T-helper 17 cell (primary cell): ENCODE results near the gene BBC3. TPM values are rescaled to one million over a fixed set of nuclear protein-coding genes. Genes with fewer than 3 reads are reported as not detected.
"Not testable (repeated sequence)": the region's sequence is repeated elsewhere in the genome, so short reads cannot be mapped to it uniquely, and the experiment has no call there.

Source experiments
- ATAC-seq: fragments of 150-1000 bp; cut with Tn5 transposase; 2 replicates; pipeline ENCODE4 v1.10.0; 2021; ENCODE audit warnings: mild to moderate bottlenecking, moderate library complexity
- DNase-seq, 3 donors: peaks; one replicate each; pipeline versions ENCODE4 v3.0.0 to v3.0.0-alpha.2; 2020 to 2021
- H3K9me3 ChIP-seq: one replicate; pipeline ENCODE4 v1.7.0; 2013; ENCODE audit warnings: low read length, mild to moderate bottlenecking; ENCODE audit not compliant: control insufficient read depth, poor library complexity, severe bottlenecking
- H3K27ac Mint-ChIP-seq: one replicate; pipeline ENCODE4 v1.8.0; 2022; ENCODE audit warnings: mild to moderate bottlenecking, moderate library complexity, mixed read lengths
- H3K27me3 Mint-ChIP-seq: one replicate; pipeline ENCODE4 v1.8.0; 2022; ENCODE audit warnings: mixed read lengths
- H3K36me3 Mint-ChIP-seq: one replicate; pipeline ENCODE4 v1.8.0; 2022; ENCODE audit warnings: low read depth, mixed read lengths
- H3K4me1 Mint-ChIP-seq: one replicate; pipeline ENCODE4 v1.8.0; 2022; ENCODE audit warnings: mild to moderate bottlenecking, mixed read lengths
- H3K4me3 Mint-ChIP-seq: one replicate; pipeline ENCODE4 v1.8.0; 2022; ENCODE audit warnings: mild to moderate bottlenecking, moderate library complexity, mixed read lengths
- total RNA-seq, 4 donors: library from RNA in 2 of 4; stranded (reverse) in 2 of 4; gene quantifications; one replicate each; pipeline ENCODE4 v1.2.3 and lab custom pipeline; 2022 to 2026

The BBC3 gene
- total RNA-seq, 2 donors from 2014 or later, result 32.4 to 40.2 TPM

DNA sequence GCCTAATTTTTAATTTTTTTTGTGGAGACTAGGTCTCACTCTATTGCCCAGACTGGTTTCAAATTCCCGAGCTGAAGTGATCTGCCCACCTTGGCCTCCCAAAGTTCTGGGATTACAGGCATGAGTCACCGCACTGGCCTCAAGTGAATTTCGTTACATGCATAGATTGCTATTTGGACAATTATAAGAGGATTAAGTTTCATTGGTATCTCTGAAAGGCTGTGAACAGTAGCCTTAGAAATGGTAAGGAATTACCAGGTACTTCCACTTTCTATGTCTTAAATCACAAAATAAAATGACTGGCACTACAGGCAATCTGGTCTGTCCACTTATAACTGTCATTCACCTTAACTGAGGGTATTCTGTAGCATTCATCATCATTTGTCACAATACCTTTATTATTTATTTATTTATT, 22.5 kb upstream of the BBC3 start:
- ATAC-seq (no peak), DNase-seq (no peak)
- Mint-ChIP-seq H3K4me1 (peaks cover 23% of the 10 kb centered on the region), H3K36me3 (peaks cover 2% of the 10 kb centered on the region), H3K27ac (no peak overlapping the region), H3K4me3 (no peak overlapping the region), H3K27me3 (no peaks in the 10 kb centered on the region)
- no peaks in the 10 kb centered on the region for H3K9me3 ChIP-seq

- H3K27me3 Mint-ChIP-seq, H3K9me3 ChIP-seq, H3K4me3 Mint-ChIP-seq, H3K27ac Mint-ChIP-seq, ATAC-seq, H3K36me3 Mint-ChIP-seq, DNase-seq: not testable (repeated sequence)
- peaks cover 22% of the 10 kb centered on the region for H3K4me1 Mint-ChIP-seq
Measured at GRCh38 chr19:47253016-47253415, 22.0 kb upstream of the BBC3 start.

GRCh38 chr19:47247308-47247990, 16.4 kb upstream of the BBC3 start:
- Mint-ChIP-seq H3K4me3 (peak overlapping the region; percentile 57), H3K27ac (no peak overlapping the region), H3K36me3 (no peaks in the 10 kb centered on the region), H3K4me1 (peaks cover 21% of the 10 kb centered on the region), H3K27me3 (no peaks in the 10 kb centered on the region)
- H3K9me3 ChIP-seq, result no peaks in the 10 kb centered on the region
- ATAC-seq (no peak), DNase-seq (peak; percentile 64 to 79 (median 71))

DNA sequence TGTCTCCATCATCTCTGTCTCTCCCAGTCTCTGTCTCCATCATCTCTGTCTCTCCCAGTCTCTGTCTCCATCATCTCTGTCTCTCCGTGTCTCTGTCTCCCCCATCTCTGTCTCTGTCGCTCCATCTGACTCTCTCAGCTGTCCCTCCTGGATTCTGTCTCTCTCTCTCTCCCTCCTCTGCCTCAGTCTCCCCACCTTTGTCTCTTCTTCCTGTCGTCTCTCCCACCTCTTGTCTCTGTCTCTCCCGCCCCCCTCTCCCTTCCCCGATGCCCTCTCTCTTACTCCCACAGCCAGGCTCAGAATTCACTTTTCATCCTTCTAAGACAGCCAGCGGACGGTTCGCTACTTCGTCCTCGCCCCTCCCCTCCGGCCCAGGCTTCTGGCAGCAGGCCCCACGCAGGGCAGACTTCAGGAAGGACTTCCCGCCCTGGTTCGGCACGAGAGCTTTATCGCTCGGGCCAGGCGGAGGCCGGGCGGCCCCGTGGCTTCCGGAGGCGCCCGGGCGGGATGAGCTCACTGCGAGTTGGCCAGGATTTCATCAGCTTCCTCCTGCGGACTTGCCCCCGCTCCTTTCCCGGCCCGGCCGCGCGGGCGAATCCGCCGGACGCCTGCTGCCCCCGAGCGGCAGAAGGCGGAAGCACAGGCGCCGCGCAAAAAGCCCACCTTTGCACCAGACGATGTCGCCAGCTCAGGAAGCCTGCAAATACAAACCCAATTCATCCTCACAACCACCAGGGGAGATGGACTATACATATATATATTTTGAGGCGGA, 13.0 kb upstream of the BBC3 start:
- Mint-ChIP-seq H3K27me3 (no peaks in the 10 kb centered on the region), H3K27ac (no peak overlapping the region)
- H3K9me3 ChIP-seq, result no peaks in the 10 kb centered on the region

DNA sequence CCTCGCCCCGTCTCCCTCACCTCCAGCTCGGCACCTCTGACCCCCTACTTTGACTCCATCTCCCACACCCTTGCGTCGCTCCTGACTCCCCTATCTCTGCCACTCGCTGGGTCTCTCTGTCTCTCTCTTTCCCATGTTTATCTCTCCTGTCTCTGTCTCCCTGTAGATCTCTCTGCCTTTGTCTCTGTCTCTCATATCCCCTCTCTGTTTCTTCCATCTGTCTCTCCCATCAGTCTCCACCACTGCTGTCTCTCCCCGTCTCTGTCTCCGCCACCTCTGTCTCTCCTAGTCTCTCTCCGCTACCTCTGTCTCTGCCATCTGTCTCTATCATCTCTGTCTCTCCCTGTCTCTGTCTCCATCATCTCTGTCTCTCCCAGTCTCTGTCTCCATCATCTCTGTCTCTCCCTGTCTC, 12.4 kb upstream of the BBC3 start:
- Mint-ChIP-seq H3K27ac (no peak overlapping the region), H3K4me1 (peaks cover 22% of the 10 kb centered on the region), H3K36me3 (no peaks in the 10 kb centered on the region), H3K27me3 (no peaks in the 10 kb centered on the region), H3K4me3 (peak overlapping the region; percentile 86)
- H3K9me3 ChIP-seq, result no peaks in the 10 kb centered on the region
- DNase-seq (no peak), ATAC-seq (peak; percentile 1)

More for the DNA sequence above, 13.0 kb upstream of the BBC3 start:
- ATAC-seq (peak; percentile 55), DNase-seq (peak; percentile 78 to 86 (median 85))
- Mint-ChIP-seq H3K36me3 (no peaks in the 10 kb centered on the region), H3K4me1 (peaks cover 20% of the 10 kb centered on the region), H3K4me3 (peak overlapping the region; percentile 86)

DNA sequence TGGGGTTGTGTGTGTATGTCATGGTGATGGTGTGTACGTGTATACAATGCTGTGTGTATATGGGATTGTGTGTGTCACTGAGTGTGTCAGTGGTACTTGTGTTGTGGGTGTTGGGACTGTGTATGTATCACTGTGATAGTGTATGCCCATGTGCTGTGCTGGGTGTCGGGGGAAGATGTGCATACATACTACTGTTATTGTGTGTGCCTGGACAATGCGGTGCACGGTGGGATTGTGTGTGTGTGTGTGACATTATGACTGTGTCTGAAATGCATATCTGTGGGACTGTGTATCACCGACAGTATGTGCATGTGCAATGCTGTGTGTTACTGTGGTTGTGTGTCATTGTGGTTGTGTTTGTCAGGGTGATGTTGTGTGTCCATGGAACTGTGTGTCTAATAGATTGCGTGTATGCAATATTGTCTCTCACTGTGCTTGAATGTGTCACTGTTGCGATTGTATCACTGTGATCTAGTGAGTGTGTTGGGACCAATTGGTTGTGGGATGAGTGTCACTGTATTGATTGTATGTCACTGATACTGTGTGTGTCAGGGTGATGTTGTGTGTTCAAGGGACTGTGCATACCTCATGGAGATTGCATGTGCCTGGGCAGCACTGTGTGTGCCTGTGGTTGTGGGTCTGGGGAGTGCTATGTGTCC, 11.0 kb upstream of the BBC3 start:
- H3K9me3 ChIP-seq, result no peaks in the 10 kb centered on the region
- no peak for ATAC-seq
- no peak overlapping the region for H3K4me3 Mint-ChIP-seq
- no peak for DNase-seq
- no peak overlapping the region for H3K27ac Mint-ChIP-seq
- no peaks in the 10 kb centered on the region for H3K36me3 Mint-ChIP-seq
- no peaks in the 10 kb centered on the region for H3K27me3 Mint-ChIP-seq
- H3K4me1 Mint-ChIP-seq, result peaks cover 20% of the 10 kb centered on the region

- H3K9me3 ChIP-seq, result no peaks in the 10 kb centered on the region
- peaks cover 20% of the 10 kb centered on the region for H3K4me1 Mint-ChIP-seq
- peak; percentile 71 for ATAC-seq
- H3K27ac Mint-ChIP-seq, result no peak overlapping the region
- no peak overlapping the region for H3K4me3 Mint-ChIP-seq
- H3K36me3 Mint-ChIP-seq, result no peaks in the 10 kb centered on the region
- peak; percentile 81 to 86 (median 82) for DNase-seq
- H3K27me3 Mint-ChIP-seq, result no peaks in the 10 kb centered on the region
Measured at GRCh38 chr19:47240996-47241918, 10.3 kb upstream of the BBC3 start.

DNA sequence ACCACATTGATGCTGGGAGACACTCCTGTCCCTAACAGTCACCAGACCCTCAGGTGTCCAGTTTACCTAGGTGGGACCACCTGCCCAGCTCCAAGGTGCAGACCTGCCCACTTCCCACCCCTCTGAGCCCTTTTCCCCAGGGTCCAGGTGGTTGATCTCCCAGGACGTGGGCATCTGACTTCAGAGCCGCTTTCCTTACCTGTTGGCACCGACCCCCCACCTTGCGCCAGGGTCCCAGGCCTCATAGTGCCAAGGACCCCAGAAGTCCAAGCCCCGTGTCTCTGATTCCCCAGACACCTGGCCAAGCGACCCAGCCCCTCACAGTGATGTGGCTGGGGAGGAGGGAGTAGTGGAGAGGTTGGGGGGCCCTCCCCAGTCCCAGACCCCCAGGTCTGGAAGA, 9.6 kb upstream of the BBC3 start:
- H3K27ac Mint-ChIP-seq, result peak overlapping the region; percentile 27
- no peaks in the 10 kb centered on the region for H3K9me3 ChIP-seq
- no peaks in the 10 kb centered on the region for H3K27me3 Mint-ChIP-seq
- no peak for ATAC-seq
- DNase-seq, result no peak
- H3K36me3 Mint-ChIP-seq, result no peaks in the 10 kb centered on the region
- H3K4me3 Mint-ChIP-seq, result no peak overlapping the region
- peaks cover 20% of the 10 kb centered on the region for H3K4me1 Mint-ChIP-seq

DNA sequence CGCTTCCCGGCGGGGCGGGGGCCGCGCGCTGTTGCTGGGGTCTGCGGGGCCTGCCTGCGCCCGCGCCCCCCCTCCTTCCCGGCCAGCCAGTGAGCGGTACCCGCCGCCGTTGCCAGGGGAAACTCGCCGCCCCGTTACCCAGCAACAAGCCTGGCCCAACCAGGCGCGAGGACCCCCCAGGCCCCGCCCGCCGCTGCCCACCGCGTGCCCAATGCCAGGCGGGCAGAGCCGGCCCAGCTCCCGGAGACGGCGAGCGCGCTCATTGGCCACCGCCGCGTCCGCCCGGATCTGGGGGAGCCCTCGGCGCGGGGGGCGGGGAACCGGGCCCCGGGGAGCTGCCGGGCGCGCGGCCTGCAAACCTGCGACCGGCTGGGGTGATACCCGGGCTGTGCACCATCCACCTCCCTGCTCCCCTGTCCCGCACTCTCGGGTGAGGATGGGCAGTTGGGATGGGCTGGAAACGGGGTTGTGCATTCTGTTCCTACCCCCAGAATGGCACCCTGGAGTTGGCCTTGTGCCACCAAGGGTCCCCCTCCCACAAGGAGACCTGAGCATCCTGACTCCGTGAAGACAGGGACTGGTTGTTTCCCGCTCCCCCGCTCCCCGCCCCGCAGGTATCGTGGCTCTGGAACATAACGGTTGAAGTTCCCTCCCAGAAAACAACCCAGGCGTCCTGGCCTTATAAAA, 8.8 kb upstream of the BBC3 start:
- peak; percentile 39 for ATAC-seq
- peaks cover 19% of the 10 kb centered on the region for H3K4me1 Mint-ChIP-seq
- no peaks in the 10 kb centered on the region for H3K9me3 ChIP-seq
- H3K27me3 Mint-ChIP-seq, result no peaks in the 10 kb centered on the region
- H3K36me3 Mint-ChIP-seq, result no peaks in the 10 kb centered on the region
- peak overlapping the region; percentile 27 for H3K27ac Mint-ChIP-seq
- peak; percentile 52 to 72 (median 69) for DNase-seq
- H3K4me3 Mint-ChIP-seq, result no peak overlapping the region

DNA sequence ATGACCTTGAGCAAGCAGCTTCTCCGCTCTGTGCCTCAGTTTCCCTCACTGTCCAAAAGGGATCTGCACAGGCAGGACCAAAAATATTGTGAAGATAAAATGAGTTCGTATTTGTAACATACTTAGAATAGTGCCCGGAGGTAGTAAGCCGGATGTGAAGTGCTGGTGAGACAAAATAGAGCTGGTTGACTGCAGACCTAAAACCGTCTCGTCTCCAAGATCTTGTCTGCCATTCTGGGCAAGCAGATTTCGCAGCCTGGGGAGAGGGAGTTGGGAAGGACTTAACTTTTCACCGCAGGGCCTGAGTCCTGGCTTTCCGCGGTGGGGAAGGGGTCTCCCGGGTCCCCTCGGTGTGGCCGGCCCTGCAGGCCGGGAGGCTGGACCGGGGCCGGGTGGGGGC, 8.2 kb upstream of the BBC3 start:
- ATAC-seq (no peak), DNase-seq (no peak)

GRCh38 chr19:47236072-47236675, 5.2 kb upstream of the BBC3 start:
- Mint-ChIP-seq H3K4me3 (no peak overlapping the region), H3K27me3 (no peaks in the 10 kb centered on the region), H3K27ac (no peak overlapping the region), H3K36me3 (no peaks in the 10 kb centered on the region), H3K4me1 (peaks cover 17% of the 10 kb centered on the region)
- no peaks in the 10 kb centered on the region for H3K9me3 ChIP-seq
- ATAC-seq (no peak), DNase-seq (no peak)

More for the DNA sequence above, 8.2 kb upstream of the BBC3 start:
- no peaks in the 10 kb centered on the region for H3K9me3 ChIP-seq
- H3K27ac Mint-ChIP-seq, result peak overlapping the region; percentile 77
- H3K27me3 Mint-ChIP-seq, result no peaks in the 10 kb centered on the region
- no peaks in the 10 kb centered on the region for H3K36me3 Mint-ChIP-seq
- peaks cover 15% of the 10 kb centered on the region for H3K4me1 Mint-ChIP-seq
- H3K4me3 Mint-ChIP-seq, result peak overlapping the region; percentile 87
